Dermis microvascular lymphatic vessel endothelial cell (primary cell): ENCODE results near the gene ANO6. TPM values are rescaled to one million over a fixed set of nuclear protein-coding genes. Genes with fewer than 3 reads are reported as not detected.
"Not testable (repeated sequence)": the region's sequence is repeated elsewhere in the genome, so short reads cannot be mapped to it uniquely, and the experiment has no call there.

ENCODE experiments used
- DNase-seq, 2 donors: peaks; one replicate each; pipeline versions ENCODE4 v3.0.0 to v3.0.0-alpha.2; 2010; ENCODE audit warnings: low read depth in 2 of 2
- total RNA-seq: library from RNA; depleted of rRNA; stranded (reverse); fragments of >200 nt; gene quantifications from 2 replicates; pipeline ENCODE4 v1.2.1, GENCODE V29; 2014

Gene ANO6
- 73.7 and 83.7 TPM in 2 replicates for total RNA-seq

- DNase-seq, result peak; percentile 71 to 91
Measured at GRCh38 chr12:45215419-45216229, at the start of gene ANO6. Gene ANO6 (plus strand): TSS chr12:45216095. CDS start chr12:45216322, 227 bp downstream.

- DNase-seq, result no peak
Measured at GRCh38 chr12:45168976-45169375, 46.9 kb upstream of the ANO6 start.

GRCh38 chr12:45170456-45171042, 45.3 kb upstream of the ANO6 start:
- DNase-seq, result peak; percentile 68 to 85

- not testable (repeated sequence) for DNase-seq
Measured at GRCh38 chr12:45173293-45173692, 42.6 kb upstream of the ANO6 start.

GRCh38 chr12:45174595-45174994, 41.3 kb upstream of the ANO6 start:
- no peak for DNase-seq

- no peak for DNase-seq
Measured at GRCh38 chr12:45178771-45179170, 37.1 kb upstream of the ANO6 start.

- DNase-seq, result no peak
Measured at GRCh38 chr12:45182511-45182910, 33.4 kb upstream of the ANO6 start.

- DNase-seq, result peak in 1 of 2 donors; percentile 26
Measured at GRCh38 chr12:45183246-45183645, 32.6 kb upstream of the ANO6 start.

- DNase-seq, result no peak
Measured at GRCh38 chr12:45184147-45184963, 31.5 kb upstream of the ANO6 start.

GRCh38 chr12:45186762-45187161, 29.1 kb upstream of the ANO6 start:
- no peak for DNase-seq

GRCh38 chr12:45189766-45190403, 26.0 kb upstream of the ANO6 start:
- DNase-seq, result no peak

GRCh38 chr12:45191239-45191638, 24.7 kb upstream of the ANO6 start:
- DNase-seq, result peak in 1 of 2 donors; percentile 41

- no peak for DNase-seq
Measured at GRCh38 chr12:45192707-45193106, 23.2 kb upstream of the ANO6 start.

GRCh38 chr12:45200491-45201043, 15.3 kb upstream of the ANO6 start:
- DNase-seq, result no peak

- DNase-seq, result no peak
Measured at GRCh38 chr12:45203767-45204166, 12.1 kb upstream of the ANO6 start.

- DNase-seq, result no peak
Measured at GRCh38 chr12:45204757-45205156, 11.1 kb upstream of the ANO6 start.

GRCh38 chr12:45205165-45205825, 10.6 kb upstream of the ANO6 start:
- no peak for DNase-seq

GRCh38 chr12:45208604-45209487, 7.0 kb upstream of the ANO6 start:
- DNase-seq, result peak in 1 of 2 donors; percentile 17

- no peak for DNase-seq
Measured at GRCh38 chr12:45209784-45210183, 6.1 kb upstream of the ANO6 start.

GRCh38 chr12:45212064-45212463, 3.8 kb upstream of the ANO6 start:
- no peak for DNase-seq
